HG02885 (cell line): Measurements from ENCODE around the gene METTL16.
"Not testable (repeated sequence)": the region's sequence is repeated elsewhere in the genome, so short reads cannot be mapped to it uniquely, and the experiment has no call there.

Experiments used
- ATAC-seq: cut with Tn5 transposase; IDR thresholded peaks from one replicate; pipeline ENCODE4 v1.9.1; 2021; ENCODE audit warnings: mild to moderate bottlenecking; ENCODE audit not compliant: unreplicated experiment, poor library complexity

Gene METTL16

GRCh38 chr17:2453866-2454265, 57.8 kb downstream of the METTL16 start:
- no peak for ATAC-seq

GRCh38 chr17:2453325-2453724, 58.4 kb downstream of the METTL16 start:
- ATAC-seq: no peak

- ATAC-seq: no peak
Measured at GRCh38 chr17:2452216-2452750, 59.4 kb downstream of the METTL16 start.

GRCh38 chr17:2450016-2450650, 61.6 kb downstream of the METTL16 start:
- no peak for ATAC-seq

GRCh38 chr17:2449486-2449885, 62.2 kb downstream of the METTL16 start:
- no peak for ATAC-seq

GRCh38 chr17:2447479-2447878, 64.2 kb downstream of the METTL16 start:
- ATAC-seq: not testable (repeated sequence)

GRCh38 chr17:2445638-2446037, 66.0 kb downstream of the METTL16 start:
- no peak for ATAC-seq

- no peak for ATAC-seq
Measured at GRCh38 chr17:2444382-2444781, 67.3 kb downstream of the METTL16 start.

GRCh38 chr17:2442166-2442565, 69.5 kb downstream of the METTL16 start:
- ATAC-seq: no peak

- no peak for ATAC-seq
Measured at GRCh38 chr17:2440930-2441329, 70.8 kb downstream of the METTL16 start.

GRCh38 chr17:2439997-2440396, 71.7 kb downstream of the METTL16 start:
- ATAC-seq: not testable (repeated sequence)

- ATAC-seq: no peak
Measured at GRCh38 chr17:2438823-2439222, 72.9 kb downstream of the METTL16 start.

- ATAC-seq: no peak
Measured at GRCh38 chr17:2436316-2436905, 75.3 kb downstream of the METTL16 start.

- ATAC-seq: no peak
Measured at GRCh38 chr17:2435862-2436261, 75.8 kb downstream of the METTL16 start.

GRCh38 chr17:2435181-2435741, 76.4 kb downstream of the METTL16 start:
- no peak for ATAC-seq

- no peak for ATAC-seq
Measured at GRCh38 chr17:2433696-2434095, 78.0 kb downstream of the METTL16 start.

GRCh38 chr17:2427910-2428309, 83.8 kb downstream of the METTL16 start:
- no peak for ATAC-seq

- no peak for ATAC-seq
Measured at GRCh38 chr17:2427215-2427614, 84.5 kb downstream of the METTL16 start.

- no peak for ATAC-seq
Measured at GRCh38 chr17:2423271-2423670, 88.4 kb downstream of the METTL16 start.

- no peak for ATAC-seq
Measured at GRCh38 chr17:2421315-2422147, 90.2 kb downstream of the METTL16 start.

- ATAC-seq: no peak
Measured at GRCh38 chr17:2420176-2420575, 91.5 kb downstream of the METTL16 start.
